Neural cell (in vitro differentiated cells): Measurements from ENCODE around the gene SGCE.

ENCODE experiments used
- CTCF ChIP-seq: fragments of 450-650 bp; IDR thresholded peaks from 2 replicates; pipeline ENCODE4 v1.5.1; 2014; ENCODE audit warnings: antibody characterized with exemption, mild to moderate bottlenecking, moderate library complexity; ENCODE audit not compliant: poor library complexity, severe bottlenecking
- EP300 ChIP-seq: fragments of 450-650 bp; conservative IDR thresholded peaks from 2 replicates; pipeline ENCODE4 v1.6.1; 2014; ENCODE audit warnings: antibody characterized with exemption, mild to moderate bottlenecking, moderate library complexity; ENCODE audit not compliant: poor library complexity, severe bottlenecking
- EZH2 ChIP-seq: fragments of 200-600, 300-800 bp; shearing (Covaris generic), sonication (generic); IDR thresholded peaks from 2 replicates; pipeline ENCODE4 v1.6.1; 2014; ENCODE audit warnings: antibody characterized with exemption, low read length, borderline replicate concordance, mild to moderate bottlenecking; ENCODE audit not compliant: insufficient read depth, poor library complexity, severe bottlenecking
- REST ChIP-seq: IDR thresholded peaks from 2 replicates; pipeline ENCODE4 v1.6.1; 2012; ENCODE audit warnings: borderline replicate concordance
- SMC3 ChIP-seq: fragments of 450-650 bp; conservative IDR thresholded peaks from 2 replicates; pipeline ENCODE4 v1.6.1; 2014; ENCODE audit warnings: antibody characterized with exemption, mild to moderate bottlenecking, moderate library complexity; ENCODE audit not compliant: poor library complexity

GRCh38 chr7:94616855-94617254 lies 39.1 kb downstream of the SGCE start:
- no peak for TF ChIP-seq REST
- TF ChIP-seq CTCF = no peak
- no peak for TF ChIP-seq SMC3
- no peak for TF ChIP-seq EZH2
- TF ChIP-seq EP300 = no peak
